Fibroblast of pulmonary artery (primary cell): ENCODE results near the gene ERFL.

Source experiments
- DNase-seq: peaks from one replicate; pipeline ENCODE4 v3.0.0-alpha.2; 2010; ENCODE audit warnings: low read depth
- H3K4me3 ChIP-seq: replicated peaks from 2 replicates; pipeline ENCODE4 v1.5.1; 2011; ENCODE audit warnings: low read depth, mild to moderate bottlenecking, control low read depth, low read length, moderate library complexity
- CTCF ChIP-seq: IDR thresholded peaks from 2 replicates; pipeline ENCODE4 v1.5.1; 2011; ENCODE audit warnings: mild to moderate bottlenecking, control low read depth, low read length, inconsistent platforms; ENCODE audit errors: missing control alignments

Gene ERFL

DNA sequence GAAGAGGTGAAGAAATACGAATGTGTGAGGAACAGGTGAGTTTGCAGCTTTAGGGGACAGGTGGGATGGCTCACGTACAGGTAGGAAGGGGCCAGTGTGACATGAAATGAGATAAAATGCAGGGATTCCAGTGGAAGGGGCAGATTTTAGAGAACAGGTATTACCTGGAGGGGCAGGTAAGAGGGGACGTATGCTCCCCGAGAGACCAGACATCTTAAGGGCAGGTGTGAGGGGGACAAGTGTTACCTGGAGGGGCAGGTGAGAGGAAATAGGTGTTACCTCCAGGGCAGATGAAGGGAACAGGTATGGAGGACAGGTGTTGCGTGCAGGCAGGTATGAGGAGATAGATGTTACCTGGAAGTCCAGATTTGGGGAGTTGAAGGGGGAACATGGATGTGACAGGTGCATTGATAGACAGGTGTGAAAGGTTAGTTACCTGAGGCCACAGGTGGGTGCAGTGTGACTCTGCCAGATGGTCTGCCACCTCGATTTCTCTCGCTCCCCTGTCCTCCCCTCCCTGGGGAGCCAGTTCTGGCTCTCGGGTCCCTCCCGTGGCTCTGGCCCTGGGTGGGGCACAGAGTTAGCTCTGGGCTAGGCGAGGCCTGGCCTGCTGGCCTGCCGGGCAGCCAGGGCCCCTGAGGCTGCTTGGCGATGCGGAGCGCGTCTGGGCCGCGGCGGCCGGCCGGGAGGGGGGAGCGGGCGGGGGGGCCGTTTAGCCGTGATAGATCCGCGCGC is 2.1 kb downstream of the ERFL start:
- no peak for DNase-seq
- TF ChIP-seq CTCF: no peak
- H3K4me3 ChIP-seq: no peak overlapping the region

DNA sequence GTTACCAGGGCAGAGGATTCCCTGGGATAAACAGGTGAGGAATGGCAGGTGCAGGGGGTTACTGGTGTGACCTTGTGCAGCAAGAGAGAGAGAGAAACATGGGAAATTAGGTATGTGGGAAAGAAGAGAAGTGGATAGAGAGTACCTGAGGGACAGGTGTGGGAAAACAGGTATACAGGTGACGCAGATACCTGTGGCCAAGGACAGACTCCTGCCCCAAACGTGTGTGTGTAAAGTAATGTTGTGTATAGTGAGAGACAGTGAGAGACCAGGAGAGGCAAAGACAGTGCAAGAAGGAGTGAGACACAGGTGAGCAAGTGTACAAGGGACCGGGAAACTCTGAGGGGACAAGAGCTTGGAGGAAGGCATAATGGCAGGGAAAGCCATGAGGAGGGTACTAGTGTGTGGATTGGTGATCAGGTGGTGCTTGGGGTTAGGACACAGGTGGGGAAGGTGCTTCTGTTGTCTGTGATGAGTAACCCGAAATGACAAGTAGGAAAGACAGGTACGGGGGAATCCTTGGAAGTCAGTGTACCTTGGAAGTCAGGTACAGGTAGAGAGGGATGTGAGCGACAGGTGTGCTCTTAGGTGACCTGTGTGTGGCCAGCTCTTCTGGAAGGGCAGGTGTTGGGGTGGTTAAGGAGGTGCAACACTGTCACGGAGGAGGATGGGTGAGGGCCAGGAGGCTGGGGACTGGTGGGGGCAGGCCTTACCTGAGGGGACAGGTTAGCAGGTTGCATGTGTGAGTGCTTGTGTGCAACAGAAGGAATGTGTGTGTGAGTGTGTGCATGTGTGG is 2.8 kb downstream of the ERFL start:
- no peak for DNase-seq
- TF ChIP-seq CTCF: no peak
- no peak overlapping the region for H3K4me3 ChIP-seq

- no peak overlapping the region for H3K4me3 ChIP-seq
- no peak for TF ChIP-seq CTCF
- no peak for DNase-seq
Measured at GRCh38 chr19:41924151-41925145, 3.8 kb downstream of the ERFL start.

DNA sequence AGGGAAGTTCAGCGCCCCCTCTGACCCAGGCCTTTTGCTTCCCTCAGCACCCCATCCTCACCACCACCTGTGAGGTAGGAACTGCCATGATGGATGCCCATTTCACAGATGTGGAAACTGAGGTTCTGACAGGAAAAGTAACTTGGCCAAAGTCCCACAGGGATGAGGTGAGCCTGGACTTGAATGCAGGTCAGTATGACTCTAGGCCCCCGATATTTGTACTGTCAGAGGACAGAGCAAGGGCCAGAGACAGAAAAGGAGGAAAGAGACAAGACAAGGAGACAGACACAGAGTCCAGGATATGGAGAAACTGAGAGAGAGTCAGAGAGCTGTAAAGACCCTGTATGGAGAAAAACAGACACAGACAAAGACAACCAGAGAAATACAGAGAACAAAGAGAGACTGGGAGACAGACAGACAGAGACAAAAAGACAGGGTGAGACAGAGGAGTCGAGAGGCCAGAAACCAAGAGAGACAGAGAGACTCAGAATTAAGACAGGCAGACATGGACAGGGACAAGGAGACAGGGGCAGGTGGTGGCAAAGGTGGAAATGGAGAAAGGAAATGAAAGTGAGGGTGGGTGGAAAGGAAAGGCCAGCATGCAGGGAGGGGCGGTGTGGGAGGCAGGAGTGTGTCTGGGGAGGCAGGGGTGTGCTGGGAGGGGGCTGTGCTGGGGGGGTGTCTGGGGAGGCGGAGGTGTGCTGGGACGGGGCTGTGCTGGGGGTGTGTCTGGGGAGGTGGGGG is 5.0 kb downstream of the ERFL start:
- no peak for DNase-seq
- TF ChIP-seq CTCF: no peak
- no peak overlapping the region for H3K4me3 ChIP-seq

- TF ChIP-seq CTCF: no peak
- no peak for DNase-seq
- no peak overlapping the region for H3K4me3 ChIP-seq
Measured at GRCh38 chr19:41922585-41922984, 5.7 kb downstream of the ERFL start.
